ENCODE data around the gene SRPK1.
A peak's percentile ranks its signal among the peaks of the same experiment; 100 is the strongest.

Gene SRPK1

GRCh38 chr6:35804996-35805736 is 115.7 kb downstream of the SRPK1 start, which contains the start of gene LHFPL5:
Gene LHFPL5 (plus strand): TSS chr6:35805352. CDS start chr6:35805671, 319 bp downstream.
- no peak for TF ChIP-seq CTCF (conservative IDR thresholded peaks at IDR 0.05)
- peak within 1 kb of the TSS; percentile 38; the same call in 1 of the 2 replicates for H3K27ac ChIP-seq

DNA sequence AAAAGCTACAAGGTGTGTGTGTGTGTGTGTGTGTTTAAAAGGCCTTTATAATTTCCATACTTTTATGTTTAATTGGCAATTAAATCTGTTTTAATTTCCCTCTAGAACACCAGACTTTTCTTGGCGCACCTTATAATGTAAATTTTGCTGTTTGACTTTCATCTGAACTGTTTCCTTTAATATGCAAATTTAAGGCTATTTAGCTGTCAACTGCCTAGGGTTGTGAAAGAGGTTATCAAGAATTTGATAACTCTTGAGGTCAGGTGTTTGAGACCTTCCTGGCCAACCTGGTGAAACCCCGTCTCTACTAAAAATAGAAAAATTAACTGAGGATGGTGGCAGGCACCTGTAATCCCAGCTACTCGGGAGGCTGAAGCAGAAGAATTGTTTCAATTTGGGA is 119.8 kb downstream of the SRPK1 start:
- TF ChIP-seq CTCF (conservative IDR thresholded peaks at IDR 0.05): no peak
- no peak overlapping the region for H3K27ac ChIP-seq

GRCh38 chr6:35798706-35799105 is 122.2 kb downstream of the SRPK1 start:
- TF ChIP-seq CTCF (conservative IDR thresholded peaks at IDR 0.05): no peak
- no peak overlapping the region for H3K27ac ChIP-seq

DNA sequence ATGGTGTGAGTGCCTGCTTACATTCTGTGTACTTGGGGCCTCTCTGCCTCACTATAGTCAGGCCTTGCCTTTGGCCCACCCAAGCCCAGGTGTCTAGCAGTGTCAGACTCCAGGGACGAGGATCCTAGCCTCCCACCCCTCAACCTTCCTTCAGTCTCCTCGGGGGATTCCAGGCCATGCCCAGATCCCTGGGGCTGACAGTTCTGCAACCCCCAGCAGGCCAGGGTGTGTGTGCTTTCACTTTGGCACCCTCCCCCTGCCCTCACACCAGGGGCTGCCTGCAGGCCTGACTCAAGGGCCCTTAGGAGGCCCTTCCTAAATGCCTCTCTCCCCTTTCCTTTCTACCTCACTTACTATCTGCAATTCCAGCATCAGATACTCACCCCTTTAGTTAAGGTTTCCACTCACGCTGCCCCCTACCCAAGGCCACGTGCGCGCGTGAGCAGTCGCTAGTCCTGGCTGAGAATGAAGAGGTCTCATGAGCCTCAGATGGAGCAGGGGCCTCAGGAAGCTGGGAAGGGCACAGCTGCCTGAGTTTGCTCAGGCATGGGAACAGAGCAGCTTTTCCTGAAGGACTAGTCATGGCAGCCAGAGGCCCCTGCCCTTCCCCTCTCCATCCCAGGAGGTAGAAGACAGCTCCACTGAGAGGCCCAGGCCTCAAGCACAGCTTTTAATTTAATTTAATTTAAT is 122.9 kb downstream of the SRPK1 start:
- no peak overlapping the region for H3K27ac ChIP-seq
- TF ChIP-seq CTCF (conservative IDR thresholded peaks at IDR 0.05): no peak

- no peak overlapping the region for H3K27ac ChIP-seq
- TF ChIP-seq CTCF (conservative IDR thresholded peaks at IDR 0.05): no peak
These were observed 124.7 kb downstream of the SRPK1 start for GRCh38 chr6:35796236-35796635.

DNA sequence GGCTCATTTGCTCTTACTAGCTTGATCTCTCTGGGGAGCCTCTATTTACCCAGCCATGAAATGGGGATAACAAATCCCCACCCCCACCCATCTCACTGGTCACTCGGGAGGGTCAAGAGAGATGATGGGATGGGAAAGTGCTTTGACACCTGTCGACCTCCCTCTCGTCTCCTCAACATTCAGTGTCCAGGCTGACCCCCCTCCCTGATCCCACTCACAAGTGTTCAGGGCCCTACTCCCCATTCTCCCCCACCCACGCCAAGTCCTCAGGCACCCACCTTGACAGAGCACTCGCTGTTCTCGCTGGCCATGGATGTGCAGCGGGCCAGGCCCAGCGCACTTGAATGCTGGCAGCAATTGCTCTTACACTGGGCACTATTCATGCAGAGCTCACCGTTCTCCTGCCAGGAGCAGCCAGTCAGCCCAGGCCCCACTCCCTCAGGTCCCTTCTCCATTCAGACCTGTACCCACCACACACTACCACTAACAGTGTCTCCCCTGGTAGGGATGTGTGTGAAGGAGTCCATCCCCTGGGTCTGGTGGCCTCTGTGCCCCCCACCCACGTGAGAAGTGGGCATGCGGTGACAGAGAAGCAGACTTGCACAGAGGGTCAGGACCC is 125.3 kb downstream of the SRPK1 start:
- no peak for TF ChIP-seq CTCF (conservative IDR thresholded peaks at IDR 0.05)
- H3K27ac ChIP-seq: no peak overlapping the region
